Lower lobe of right lung (tissue), 2 donors: ENCODE results near the gene CDKN2A. TPM values are rescaled to one million over a fixed set of nuclear protein-coding genes. Genes with fewer than 3 reads are reported as not detected.

Source experiments
- ATAC-seq, 2 donors: fragments of 200-7000 bp; cut with Tn5 transposase; one replicate each; pipeline ENCODE4 v1.9.1; 2020 to 2022; ENCODE audit warnings: mild to moderate bottlenecking in 2 of 2, moderate library complexity in 2 of 2
- DNase-seq: peaks from one replicate; pipeline ENCODE4 v3.0.0-alpha.2; 2020
- H3K27ac ChIP-seq: fragments of 200-600 bp; one replicate; pipeline ENCODE4 v1.8.0; 2022
- H3K27me3 ChIP-seq: fragments of 200-600 bp; one replicate; pipeline ENCODE4 v1.8.0; 2022; ENCODE audit warnings: low read depth
- H3K36me3 ChIP-seq: fragments of 200-600 bp; one replicate; pipeline ENCODE4 v1.8.0; 2022; ENCODE audit warnings: mild to moderate bottlenecking
- H3K4me1 ChIP-seq: fragments of 200-600 bp; one replicate; pipeline ENCODE4 v1.8.0; 2022
- H3K4me3 ChIP-seq: fragments of 200-600 bp; one replicate; pipeline ENCODE4 v1.8.0; 2022; ENCODE audit warnings: mild to moderate bottlenecking
- H3K9me3 ChIP-seq: fragments of 200-600 bp; one replicate; pipeline ENCODE4 v1.8.0; 2022
- intact Hi-C: fragments of 100-400 bp; cut with DNase I; formaldehyde crosslinking; loops from one replicate; pipeline ENCODE4 v1.11.0; 2022
- total RNA-seq: library from RNA; stranded (reverse); fragmentation: NEBNext Ultra II Directional; extraction: Animal tissue kit (Norgen Biotek cat#: 25700); gene quantifications from one replicate; pipeline ENCODE4 v1.2.1, GENCODE V29; 2021
- TF ChIP-seq, protein P1 (sequence below): fragments of 200-600 bp; IDR thresholded peaks from one replicate; pipeline ENCODE4 v1.8.0; 2022; ENCODE audit warnings: antibody characterized with exemption, mild to moderate bottlenecking
- donor health status: DM: no; HTN: yes; CAD: no; lungs with severe emphysema.

Gene CDKN2A
- total RNA-seq, 1 donor from 2014 or later, result 8.4 TPM

DNA sequence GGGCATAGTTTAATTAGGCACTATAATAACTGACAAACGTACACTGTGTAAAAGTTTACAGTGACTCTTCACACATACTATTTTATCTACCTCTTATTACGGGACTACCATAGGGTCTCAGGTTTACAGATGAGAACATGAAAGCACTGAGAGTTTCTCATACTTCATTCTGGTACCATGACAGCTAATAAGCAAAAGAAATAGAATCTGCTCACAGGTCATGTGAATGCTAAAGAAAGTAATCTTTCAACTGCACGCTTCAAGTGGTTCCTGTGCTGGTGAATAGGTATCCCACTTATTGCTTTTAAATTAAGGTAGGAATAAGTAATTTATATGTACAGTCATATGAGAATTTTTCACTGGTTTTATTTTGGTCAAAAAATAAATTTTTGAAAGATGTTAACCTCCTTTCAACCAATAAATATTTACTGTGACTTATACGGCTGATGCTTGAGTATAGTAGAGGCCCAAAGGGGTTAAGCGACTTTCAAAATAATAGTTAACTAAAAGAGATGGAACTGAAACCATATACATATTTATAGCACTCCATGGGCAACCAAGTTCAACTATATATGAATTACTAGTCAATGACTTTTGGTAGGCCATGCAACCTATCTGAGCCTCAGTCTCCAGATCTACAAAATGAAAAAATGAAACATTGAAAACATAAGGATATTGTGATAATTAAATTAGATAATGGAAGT lies 8.1 kb downstream of the CDKN2A start:
- H3K9me3 ChIP-seq, result no peaks in the 10 kb centered on the region
- no peak for DNase-seq
- peaks cover 79% of the 10 kb centered on the region for H3K27me3 ChIP-seq
- H3K36me3 ChIP-seq, result no peaks in the 10 kb centered on the region
- no peaks in the 10 kb centered on the region for H3K4me1 ChIP-seq
- H3K27ac ChIP-seq, result no peak overlapping the region
- TF ChIP-seq, protein P1, sequence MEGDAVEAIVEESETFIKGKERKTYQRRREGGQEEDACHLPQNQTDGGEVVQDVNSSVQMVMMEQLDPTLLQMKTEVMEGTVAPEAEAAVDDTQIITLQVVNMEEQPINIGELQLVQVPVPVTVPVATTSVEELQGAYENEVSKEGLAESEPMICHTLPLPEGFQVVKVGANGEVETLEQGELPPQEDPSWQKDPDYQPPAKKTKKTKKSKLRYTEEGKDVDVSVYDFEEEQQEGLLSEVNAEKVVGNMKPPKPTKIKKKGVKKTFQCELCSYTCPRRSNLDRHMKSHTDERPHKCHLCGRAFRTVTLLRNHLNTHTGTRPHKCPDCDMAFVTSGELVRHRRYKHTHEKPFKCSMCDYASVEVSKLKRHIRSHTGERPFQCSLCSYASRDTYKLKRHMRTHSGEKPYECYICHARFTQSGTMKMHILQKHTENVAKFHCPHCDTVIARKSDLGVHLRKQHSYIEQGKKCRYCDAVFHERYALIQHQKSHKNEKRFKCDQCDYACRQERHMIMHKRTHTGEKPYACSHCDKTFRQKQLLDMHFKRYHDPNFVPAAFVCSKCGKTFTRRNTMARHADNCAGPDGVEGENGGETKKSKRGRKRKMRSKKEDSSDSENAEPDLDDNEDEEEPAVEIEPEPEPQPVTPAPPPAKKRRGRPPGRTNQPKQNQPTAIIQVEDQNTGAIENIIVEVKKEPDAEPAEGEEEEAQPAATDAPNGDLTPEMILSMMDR, result no peak
- intact Hi-C loops, result no loop called here
- no peak for ATAC-seq
- H3K4me3 ChIP-seq, result no peak overlapping the region

DNA sequence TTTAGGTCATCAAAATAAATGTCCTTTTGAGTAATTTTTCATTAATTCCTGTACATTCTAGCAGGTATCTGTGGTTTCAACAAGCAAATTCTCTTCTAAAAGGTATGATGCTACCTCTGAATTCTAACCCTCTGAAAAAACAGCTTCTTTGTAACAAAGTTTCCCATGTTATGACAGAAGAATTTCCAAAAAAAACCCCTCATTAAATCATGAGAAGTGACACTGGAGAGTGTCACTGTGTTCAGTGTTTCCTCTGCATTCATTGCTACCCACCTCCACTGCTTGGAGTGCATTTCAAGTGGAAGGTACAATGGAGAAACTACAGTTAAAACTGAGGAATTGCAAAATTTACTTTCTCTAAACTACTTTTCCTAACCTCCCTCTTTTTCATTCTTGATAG lies 10.1 kb downstream of the CDKN2A start:
- peaks cover 67% of the 10 kb centered on the region for H3K27me3 ChIP-seq
- intact Hi-C loops, result no loop called here
- no peak for ATAC-seq

DNA sequence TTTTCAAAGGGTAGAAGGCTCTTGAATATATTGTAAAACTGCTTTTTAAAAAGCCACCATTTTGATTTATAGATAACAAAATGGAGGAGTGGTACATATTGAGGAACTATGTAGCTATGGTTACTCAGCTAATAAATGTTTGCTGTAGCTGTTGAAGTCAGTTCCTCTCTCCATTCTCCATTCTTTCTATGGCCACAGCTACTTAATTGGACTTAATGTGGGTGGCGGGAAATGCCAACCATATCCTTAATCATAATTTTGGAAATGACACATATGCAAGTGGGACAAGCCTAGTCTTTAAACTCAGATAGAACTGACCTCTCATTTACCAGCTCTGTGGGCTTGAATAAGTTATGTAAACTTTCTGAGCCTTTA lies 10.6 kb downstream of the CDKN2A start:
- Histone ChIP-seq H3K9me3 (no peaks in the 10 kb centered on the region), H3K27me3 (peaks cover 67% of the 10 kb centered on the region), H3K4me3 (no peak overlapping the region), H3K27ac (no peak overlapping the region), H3K4me1 (no peaks in the 10 kb centered on the region), H3K36me3 (no peaks in the 10 kb centered on the region)
- ATAC-seq (peak in 1 of 2 donors; percentile 43), DNase-seq (no peak)
- intact Hi-C loops, result no loop called here
- TF ChIP-seq, protein P1, result no peak

More for the DNA sequence above, 10.1 kb downstream of the CDKN2A start:
- TF ChIP-seq, protein P1, result no peak
- Histone ChIP-seq H3K9me3 (no peaks in the 10 kb centered on the region), H3K27ac (no peak overlapping the region), H3K36me3 (no peaks in the 10 kb centered on the region), H3K4me1 (no peaks in the 10 kb centered on the region), H3K4me3 (no peak overlapping the region)
- DNase-seq, result no peak

DNA sequence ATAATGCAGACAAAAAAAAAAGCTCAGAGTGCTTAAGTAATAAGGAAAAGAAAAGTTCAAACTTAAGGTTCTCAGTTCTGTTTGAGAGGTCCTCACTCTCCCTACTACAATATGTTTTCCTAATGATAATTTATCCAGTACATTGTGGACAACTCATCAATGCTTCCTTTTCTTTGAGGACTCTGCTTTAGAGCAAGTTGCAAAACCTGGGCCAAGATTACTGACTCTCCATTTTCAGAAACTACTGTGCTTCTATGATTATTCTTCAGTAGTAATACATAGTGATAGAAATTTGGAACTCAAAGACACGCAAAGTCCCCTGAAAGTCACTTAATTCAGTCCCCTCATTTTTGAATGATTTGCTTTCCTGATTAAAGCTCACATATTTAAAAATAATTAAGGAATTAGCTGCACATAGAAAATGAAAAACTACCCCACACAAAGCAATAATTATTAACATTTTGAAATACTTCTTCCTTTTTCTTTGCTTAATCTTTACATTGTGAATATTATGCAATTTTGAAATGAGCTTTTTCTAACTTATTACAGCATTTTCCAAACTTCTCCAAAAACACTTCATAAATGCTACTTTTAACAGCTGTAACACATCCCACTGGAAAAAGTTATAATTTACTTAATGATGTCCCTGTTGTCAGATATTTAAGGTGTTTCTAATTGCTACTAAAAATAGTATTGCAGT lies 11.2 kb downstream of the CDKN2A start:
- intact Hi-C loops, result no loop called here
- no peak overlapping the region for H3K27ac ChIP-seq
- no peak for ATAC-seq

DNA sequence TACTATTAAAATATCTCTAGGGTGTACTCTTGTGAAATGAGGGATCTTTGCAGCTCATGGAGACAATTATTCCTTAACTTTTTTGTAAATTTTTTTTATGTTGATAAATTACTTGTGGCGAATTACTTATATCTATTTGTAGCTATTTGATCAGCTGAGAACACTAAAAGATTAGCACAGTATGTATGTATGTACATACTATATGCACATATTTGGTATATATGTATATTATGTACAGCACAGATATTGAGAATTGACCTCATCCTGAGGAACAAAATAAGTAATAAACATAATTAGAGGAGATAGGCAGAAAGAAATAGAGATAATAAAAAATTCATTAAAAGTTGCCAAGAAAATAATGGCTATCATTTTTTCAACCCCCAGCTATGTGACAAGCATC lies 11.8 kb downstream of the CDKN2A start:
- TF ChIP-seq, protein P1, result no peak
- no peaks in the 10 kb centered on the region for H3K36me3 ChIP-seq
- H3K4me3 ChIP-seq, result no peak overlapping the region
- no peak for DNase-seq
- no peak for ATAC-seq
- intact Hi-C loops, result no loop called here
- peaks cover 67% of the 10 kb centered on the region for H3K27me3 ChIP-seq
- no peaks in the 10 kb centered on the region for H3K4me1 ChIP-seq
- no peaks in the 10 kb centered on the region for H3K9me3 ChIP-seq
- no peak overlapping the region for H3K27ac ChIP-seq

More for the DNA sequence above, 11.2 kb downstream of the CDKN2A start:
- no peak for DNase-seq
- H3K4me1 ChIP-seq, result no peaks in the 10 kb centered on the region
- H3K4me3 ChIP-seq, result no peak overlapping the region
- H3K9me3 ChIP-seq, result no peaks in the 10 kb centered on the region
- no peaks in the 10 kb centered on the region for H3K36me3 ChIP-seq
- TF ChIP-seq, protein P1, result no peak
- peaks cover 67% of the 10 kb centered on the region for H3K27me3 ChIP-seq
